ENCODE data around the gene CLTA.
A peak's percentile ranks its signal among the peaks of the same experiment; 100 is the strongest.

CLTA gene, protein sequence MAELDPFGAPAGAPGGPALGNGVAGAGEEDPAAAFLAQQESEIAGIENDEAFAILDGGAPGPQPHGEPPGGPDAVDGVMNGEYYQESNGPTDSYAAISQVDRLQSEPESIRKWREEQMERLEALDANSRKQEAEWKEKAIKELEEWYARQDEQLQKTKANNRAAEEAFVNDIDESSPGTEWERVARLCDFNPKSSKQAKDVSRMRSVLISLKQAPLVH

DNA sequence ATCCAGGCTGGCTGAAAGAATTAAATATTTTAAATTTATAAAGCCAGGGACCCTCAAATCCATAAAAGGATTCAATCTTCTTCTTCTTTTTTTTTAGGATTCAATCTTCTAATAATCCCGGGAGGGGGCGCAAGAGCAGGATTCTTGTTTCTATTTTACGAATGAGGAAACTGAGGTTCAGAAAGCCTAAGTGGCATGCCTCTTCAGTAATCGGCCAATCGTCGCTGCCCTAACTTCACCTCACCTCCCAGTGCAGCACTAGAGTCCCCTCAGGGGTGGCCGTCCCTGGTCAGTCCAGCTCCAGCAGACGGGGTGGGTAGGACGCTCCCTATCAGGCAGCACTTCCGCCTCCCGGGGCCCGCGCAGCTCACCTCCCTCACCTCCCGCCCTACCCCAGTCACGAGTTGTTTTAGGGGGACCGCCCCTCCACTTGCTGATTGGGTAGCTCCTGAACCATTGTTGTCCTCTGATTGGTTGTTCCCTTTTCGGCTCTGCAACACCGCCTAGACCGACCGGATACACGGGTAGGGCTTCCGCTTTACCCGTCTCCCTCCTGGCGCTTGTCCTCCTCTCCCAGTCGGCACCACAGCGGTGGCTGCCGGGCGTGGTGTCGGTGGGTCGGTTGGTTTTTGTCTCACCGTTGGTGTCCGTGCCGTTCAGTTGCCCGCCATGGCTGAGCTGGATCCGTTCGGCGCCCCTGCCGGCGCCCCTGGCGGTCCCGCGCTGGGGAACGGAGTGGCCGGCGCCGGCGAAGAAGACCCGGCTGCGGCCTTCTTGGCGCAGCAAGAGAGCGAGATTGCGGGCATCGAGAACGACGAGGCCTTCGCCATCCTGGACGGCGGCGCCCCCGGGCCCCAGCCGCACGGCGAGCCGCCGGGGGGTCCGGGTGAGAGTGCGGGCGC lies at the start of gene CLTA:
Gene CLTA, plus strand, starts transcription at position 534 of the 902 bp plus-strand sequence. Its CDS starts 136 bp downstream, at position 670.
- peak; percentile 100 for DNase-seq (ENCODE audit: low spot score)

DNA sequence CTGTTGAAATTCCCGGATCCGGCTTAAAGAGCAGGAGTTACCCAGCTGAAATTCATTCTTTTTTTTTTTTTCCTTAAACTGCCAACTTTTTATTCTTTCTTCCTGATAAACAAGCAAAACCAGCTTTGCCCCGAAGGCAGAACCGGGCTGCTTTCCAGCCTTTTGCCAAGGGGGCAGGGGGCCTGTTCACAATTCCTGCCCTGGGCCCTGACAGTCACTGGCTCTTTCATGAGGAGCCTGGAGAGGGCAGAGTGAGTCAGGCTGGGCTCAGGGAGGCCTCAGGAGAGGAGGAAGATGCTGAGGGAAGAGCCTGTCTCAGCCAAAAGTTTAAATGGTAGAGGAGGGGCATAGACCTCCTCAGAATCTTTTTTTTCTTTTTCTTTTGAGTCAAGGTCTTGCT lies 49.4 kb upstream of the CLTA start:
- DNase-seq (ENCODE audit: low spot score) = peak; percentile 56

DNA sequence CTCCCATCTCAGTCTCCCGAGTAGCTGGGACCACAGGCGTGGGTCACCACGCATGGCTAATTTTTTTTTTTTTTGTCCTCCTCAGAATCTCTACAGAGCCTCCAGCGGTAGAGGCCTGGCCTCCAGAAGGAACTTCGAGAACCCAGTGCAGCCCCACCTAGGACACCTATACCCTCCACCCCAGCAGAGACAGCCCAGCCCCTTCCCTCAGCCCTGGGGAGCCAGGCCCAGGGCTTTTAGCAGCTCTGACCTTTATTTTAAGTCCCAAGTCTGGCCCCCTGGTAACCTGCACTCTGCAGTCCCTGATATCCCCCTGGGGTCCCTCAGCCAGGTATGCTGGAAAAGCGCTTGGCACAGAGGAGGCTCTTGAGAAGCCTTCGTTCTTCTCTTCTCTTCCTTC lies 49.0 kb upstream of the CLTA start:
- DNase-seq (ENCODE audit: low spot score) = no peak

DNA sequence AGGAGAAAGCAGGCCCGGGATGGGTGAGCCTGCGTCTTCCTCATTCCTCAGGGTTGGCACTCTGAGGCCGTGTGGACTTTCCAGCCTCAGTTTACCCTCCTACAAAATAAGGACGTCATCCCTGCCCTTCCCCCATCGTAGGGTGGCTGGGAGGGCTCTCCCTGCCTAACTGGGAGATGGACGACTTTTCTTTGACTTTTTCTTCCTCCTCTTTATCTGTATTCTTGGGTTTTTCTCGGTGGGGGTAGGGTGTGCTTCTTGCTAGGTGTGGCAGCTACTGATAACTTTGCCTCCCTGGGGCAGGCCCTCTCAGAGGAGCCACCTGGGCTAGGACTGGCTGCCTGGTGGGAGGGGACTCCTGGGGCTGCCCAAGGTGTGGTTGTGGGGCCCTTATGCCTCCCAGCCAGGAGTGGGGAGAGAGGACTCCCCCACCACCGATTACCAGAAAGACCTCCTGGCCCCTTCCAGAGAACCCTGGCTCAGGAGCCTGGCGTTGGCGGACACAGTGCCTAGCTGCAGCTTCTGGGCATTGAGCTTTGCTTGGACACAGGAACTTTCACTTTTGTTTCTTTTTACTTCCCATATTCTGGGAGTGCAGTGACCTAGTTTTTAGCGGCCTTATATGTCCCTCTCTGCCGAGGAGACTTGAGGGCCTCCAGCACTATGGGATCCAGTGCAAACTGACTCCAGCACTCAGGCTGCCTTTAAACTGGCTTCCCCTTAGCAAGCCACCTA lies 48.0 kb upstream of the CLTA start:
- no peak for DNase-seq (ENCODE audit: low spot score)

DNA sequence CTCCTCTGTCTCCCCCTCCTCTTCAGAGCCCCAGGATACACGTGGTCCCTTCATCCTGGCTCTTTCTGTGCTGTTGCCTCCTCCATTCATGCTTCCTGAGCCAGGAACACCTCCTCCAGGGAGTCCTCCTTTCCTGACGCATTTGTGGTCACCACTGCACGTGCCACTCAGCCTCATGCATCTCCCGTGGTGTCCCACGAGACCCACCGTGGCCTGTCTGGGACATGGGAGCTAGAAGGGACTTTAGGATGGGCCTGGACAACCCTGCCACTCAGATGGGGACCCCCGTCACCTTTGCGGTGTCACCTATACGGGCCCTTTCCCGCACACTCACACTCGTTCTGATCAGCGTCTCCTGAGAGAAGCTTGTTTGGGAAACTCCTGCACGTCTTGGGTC lies 47.5 kb upstream of the CLTA start:
- DNase-seq (ENCODE audit: low spot score) = no peak

DNA sequence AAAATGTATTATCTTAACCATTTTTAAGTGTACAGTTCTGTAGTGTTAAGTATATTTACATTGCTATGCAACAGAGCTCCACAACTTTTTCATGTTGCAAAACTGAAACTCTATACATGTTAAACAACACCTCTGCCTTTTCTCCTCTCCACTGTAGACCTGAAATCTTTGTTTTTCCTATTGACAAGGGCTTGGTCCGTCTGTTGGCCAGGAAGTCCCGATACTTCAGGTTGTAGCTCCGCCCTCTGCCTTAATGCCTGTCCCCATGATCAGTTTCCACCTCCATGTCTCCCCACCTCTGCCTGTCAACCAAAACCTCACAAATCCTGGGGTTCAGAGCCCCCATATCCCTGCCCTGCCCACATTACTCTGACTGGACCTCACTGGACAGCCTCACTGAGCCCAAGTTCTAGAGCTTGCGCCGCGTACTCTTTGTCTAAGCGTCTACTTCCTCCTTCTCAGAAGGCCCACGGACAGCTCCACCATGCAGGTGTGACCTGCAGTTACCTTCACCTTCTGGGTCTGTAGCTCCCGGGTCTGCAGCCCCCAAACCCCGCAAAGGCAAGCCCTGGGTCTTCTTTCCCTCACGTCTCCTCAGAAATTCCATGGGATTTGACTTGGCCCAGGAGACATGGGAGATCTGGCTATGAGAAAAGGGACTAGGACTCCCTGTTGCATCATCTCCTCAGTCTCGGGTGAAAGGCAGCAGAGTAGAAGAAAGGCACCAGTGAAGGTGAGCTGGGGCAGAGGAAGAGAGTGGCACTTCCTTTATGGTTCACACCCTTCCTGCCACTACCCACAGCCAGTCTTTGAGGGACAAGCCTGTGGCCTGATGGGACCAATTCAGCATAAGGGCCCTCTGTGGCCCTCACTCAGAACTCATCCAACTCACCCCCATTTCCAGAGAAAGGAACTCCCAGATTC lies 46.1 kb upstream of the CLTA start:
- no peak for DNase-seq (ENCODE audit: low spot score)

DNA sequence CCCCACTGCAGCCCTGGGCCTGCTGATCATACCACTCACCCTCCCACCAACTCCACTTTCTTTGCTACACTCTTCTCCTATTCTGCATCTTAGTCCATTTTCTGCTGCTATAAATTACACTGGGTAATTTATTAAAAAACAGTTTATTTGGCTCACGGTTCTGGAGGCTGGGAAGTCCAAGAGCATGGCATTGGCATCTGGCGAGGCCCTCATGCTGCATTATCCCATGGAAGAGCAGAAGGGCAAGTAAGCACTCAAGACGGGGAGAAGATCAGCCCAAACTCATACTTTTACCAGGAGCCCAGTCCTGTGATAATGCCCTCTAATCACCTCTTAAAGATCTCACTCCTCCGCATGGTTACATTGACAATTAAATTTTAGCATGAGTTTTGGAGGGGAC lies 44.8 kb upstream of the CLTA start:
- DNase-seq (ENCODE audit: low spot score) = no peak

DNA sequence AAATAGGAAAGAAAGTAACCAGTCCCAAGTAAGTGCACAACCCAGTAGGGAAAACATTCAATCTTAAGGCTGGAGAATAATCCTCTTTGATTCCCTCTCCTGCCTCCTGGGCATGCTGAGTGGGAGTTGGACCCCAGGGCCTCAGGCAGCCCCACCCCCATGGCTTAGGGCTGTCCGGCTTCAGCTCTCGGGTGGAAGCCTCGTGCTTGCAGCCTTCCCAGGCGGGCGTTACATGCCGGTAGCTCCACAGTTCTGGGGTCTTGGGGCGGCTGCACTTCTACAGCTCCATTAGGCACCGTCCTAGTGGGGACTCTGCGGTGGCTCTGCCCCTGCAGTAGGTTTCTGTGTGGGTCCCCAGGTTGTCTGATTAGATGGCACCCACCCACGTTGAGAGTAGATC lies 44.1 kb upstream of the CLTA start:
- DNase-seq (ENCODE audit: low spot score) = no peak

DNA sequence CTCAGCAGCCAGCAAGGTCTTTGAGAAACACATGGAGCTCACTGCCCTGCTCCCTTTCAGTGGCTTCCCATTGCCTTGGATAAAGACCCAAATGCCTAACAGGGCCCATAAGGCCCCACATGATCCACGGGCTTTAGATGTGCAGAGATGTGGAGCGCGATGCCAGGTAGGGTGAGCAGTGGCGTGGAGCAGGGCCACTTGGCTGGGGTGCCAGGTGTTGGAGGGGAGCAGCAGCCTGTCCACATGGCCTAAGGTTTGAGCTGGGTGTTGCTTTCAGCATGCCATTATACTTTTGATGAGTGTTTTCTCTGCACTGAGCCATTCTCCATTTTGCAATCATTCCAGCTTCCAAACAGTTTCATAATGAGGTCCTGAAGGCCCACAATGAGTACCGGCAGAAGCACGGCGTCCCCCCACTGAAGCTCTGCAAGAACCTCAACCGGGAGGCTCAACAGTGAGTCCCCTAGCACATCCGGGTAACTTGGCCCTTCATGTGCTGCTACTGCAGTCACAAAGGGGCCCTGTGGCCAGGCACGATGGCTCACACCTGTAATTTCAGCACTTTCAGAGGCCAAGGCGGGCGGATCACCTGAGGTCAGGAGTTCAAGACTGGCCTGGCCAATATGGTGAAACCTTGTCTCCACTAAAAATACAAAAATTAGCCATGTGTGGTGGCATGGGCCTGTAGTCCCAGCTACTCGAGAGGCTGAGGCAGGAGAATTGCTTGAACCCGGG lies 43.1 kb upstream of the CLTA start:
- no peak for DNase-seq (ENCODE audit: low spot score)

DNA sequence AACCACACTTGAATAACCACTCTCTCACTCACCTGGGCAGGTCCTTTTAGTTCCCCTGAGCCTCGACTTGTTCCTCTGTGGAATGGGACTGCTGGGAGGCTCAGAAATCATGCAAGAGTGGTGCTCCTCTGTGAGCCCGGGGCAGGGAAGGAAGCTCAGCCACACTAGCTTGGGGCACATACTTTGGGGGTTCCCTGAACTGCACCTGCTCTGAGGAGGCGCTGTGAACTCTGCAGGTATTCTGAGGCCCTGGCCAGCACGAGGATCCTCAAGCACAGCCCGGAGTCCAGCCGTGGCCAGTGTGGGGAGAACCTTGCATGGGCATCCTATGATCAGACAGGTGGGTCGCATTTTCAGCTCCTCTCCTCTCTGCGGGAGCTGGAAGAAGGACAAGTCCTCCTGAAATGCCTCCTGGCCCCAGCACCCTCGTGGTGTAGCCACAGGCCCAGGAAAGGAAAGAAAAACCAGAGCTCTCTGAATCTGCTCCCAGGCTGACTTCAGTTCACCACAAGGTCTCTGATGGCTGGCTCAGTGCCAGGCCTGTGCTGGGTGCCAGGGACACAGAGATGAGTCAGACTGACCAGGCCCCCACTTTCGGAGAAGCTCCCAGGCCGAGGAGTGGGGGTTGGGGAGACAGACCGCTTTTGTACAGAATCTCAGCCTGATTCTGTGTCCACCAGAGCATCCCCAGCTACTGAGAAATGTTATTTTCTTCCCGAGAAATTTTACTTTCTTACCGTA lies 42.2 kb upstream of the CLTA start:
- DNase-seq (ENCODE audit: low spot score) = no peak

DNA sequence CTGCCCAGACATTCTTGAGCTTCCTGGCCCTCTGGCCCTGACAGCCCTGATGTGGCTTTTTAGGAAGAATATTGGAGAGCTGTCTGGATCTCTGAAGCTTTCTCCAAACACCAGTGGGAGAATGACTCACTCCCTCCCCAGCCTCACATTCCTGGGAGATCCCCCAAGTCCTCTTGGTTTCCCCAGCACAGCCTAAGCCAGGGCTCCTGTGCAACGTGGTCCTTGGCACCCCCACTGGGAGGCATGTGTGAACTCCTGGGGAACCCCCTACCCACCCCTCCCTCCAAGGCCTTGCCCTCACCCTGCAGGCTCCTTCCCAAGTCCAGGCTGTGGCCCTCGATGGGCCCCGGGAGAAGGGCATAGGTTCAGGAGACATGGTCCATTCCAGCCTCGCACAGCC lies 41.5 kb upstream of the CLTA start:
- DNase-seq (ENCODE audit: low spot score) = no peak

DNA sequence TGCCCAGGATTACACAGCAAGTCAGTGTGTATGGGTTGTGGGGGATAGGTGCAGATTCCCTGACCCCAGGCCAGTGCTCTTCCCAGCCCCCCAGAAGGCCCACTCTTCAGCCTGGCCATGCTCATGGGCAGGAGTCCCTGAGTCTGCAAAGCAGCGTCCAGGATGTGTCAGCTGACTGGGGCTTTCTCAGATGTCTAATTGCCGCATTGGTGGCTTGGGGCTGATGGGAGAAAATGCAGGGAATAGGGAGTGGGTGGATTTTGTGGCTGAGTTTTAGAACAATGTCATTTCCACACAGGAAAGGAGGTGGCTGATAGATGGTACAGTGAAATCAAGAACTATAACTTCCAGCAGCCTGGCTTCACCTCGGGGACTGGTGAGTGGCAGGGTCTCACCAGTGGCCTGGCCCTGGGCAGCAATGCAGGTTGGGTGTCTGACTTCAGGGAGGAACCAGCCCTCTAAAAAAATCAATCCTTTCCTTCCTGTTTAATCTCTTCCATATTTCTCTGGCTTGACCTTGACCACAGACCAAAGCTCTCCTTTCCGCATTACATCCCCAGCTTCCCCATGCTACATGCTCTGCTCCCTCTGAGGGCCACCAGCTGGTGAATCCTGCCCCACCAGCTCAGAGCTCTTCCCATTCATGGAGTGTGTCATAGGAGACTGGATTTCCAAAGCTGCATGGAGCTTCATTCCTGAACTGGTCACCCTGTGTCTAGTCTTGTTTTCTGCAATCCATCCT lies 40.0 kb upstream of the CLTA start:
- DNase-seq (ENCODE audit: low spot score) = no peak

DNA sequence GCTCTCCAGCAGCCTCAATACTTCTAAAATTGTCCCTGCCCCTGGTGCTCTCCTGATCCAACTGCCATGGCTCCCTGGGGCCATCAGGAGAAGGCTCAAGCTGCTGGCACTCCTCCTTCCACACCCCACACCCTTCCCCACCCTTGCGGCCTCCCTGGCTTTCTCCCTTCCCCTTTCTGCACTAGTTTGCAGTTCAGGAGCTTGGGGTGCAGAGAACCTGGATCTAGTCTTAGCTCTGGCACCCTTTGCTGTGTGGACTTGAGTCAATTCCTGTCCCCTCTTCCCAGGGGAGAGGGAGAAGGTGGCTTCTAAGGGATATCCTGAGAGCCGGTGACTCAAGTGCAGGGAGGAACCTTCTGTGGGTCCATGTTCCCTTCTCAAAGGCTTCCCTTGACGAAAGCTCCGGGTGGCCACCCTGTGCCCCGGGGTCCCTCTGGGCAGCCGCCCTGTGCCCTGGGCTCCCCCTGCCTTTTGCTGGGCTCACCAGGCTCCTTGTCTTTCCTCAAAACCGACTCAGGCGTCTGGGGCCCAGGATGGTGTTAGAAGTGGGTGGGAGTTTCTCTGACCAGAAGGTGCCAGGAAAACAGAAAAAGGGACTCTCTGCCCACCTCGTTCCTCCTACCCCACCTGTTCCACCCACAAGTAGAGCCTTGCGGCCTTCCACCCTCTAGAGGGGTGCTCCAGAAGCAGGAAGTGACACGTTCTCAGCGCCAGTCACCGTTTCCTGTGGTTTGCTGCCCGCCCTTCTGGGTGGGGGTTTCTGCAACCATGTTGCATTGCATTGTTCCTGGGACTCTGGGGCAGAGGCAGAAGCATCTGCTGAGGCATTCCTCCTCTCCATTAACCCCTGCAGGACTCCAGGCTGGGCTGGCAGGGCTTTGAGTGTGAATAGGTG lies 39.2 kb upstream of the CLTA start:
- no peak for DNase-seq (ENCODE audit: low spot score)

DNA sequence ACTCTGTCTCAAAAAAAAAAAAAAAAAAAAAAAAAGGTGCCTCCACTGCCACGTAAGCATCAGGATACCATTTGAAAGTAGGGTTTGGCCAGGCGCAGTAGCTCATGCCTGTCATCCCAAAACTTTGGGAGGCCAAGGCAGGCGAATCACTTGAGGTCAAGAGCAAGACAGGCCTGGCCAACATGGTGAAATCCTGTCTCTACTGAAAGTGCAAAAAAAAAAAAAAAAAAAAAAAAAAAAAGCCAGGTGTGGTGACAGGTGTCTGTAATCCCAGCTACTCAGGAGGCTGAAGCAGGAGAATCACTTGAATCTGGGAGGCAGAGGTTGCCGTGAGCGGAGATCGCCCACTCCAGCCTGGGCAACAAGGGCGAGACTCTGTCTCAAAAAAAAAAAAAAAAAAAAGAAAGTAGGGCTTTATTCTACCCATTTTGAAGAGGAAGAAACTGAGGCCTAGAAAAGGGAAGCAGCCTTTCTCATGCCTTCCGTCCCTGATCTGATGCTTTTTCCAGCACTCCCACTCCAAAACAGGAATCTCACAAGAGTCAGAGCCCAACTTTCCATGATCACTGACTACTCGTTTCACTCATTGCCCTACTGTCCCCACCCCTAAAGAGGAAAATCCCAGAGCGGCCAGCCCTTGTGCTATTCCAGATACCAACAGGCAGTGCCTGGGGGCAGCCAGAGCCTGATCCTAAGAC lies 37.8 kb upstream of the CLTA start:
- no peak for DNase-seq (ENCODE audit: low spot score)

DNA sequence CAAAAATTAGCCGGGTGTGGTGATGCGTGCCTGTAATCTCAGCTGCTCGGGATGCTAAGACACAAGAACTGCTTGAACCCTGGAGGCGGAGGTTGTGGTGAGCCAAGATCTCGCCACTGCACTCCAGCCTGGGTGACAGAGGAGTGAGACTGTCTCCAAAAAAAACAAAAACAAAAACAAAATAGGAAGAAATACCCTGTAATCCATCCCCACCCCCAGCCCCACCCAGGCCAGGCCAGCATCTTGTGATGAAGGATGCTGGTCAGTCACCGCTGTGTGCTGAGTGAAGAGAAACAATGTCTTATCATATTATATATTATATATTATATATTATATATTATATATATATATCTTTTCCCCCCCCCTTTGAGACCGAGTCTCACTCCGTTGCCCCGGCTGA lies 37.0 kb upstream of the CLTA start:
- no peak for DNase-seq (ENCODE audit: low spot score)

DNA sequence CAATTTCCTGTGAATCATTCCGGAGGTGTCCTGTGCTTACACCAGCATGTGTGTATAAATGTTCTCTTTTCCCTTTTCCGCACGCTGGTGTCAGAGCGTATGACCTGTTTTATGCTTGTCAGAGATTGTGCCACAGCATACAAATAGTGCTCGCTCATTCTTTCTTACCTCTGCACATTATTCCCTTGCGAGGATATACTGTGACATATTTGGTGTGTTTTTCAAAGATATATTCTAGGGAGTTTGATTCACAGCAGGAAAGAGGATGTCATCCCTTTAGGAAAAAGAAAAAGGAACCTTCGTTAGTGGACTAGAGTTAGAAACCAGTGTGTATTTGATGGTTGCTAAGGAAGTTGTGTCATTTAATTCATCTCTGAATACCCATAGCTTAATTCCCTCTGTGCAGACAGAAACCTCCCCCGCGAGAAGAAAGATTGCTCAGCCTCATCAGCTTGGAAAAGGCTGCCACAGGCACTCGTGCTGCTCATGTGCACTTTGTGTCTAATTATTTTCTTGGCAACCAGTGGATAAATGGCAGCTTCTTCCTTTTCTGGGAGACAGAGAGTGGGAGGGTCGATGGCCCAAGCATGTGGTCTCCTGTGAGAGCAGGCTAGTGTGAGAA lies 36.3 kb upstream of the CLTA start:
- DNase-seq (ENCODE audit: low spot score) = no peak

DNA sequence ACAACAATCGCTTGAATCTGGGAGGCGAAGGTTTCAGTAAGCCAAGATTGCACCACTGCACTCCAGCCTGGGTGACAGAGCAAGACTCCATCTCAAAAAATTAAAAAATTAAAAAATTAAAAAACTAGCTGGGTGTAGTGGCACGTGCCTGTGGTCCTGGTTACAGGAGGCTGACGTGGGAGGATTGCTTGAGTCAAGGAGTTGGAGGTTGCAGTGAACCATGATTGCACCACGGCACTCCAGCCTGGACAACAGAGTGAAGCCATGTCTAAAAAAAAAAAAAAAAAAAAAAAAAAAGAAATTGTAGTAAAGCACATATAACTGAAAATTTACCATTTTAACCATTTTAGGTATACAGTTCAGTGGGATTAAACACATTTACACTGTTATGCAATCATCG lies 34.6 kb upstream of the CLTA start:
- no peak for DNase-seq (ENCODE audit: low spot score)

DNA sequence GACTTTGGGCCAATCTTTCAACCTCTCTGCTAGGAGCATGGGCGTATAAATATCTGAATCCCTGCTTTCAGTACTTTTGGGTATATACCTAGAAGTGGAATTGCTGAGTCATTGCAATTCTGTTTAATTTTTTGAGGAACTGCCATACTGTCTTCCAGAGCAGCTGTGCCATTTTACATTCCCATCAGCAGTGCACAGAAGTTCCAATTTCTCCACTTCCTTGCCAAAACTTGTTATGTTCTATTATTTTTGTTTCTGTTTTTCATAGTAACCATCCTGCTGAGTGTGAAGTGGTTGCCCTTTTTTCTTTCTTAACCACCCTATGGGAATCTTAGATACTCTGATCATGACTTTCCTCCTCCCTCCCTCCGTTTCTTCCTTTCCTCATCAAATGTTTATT lies 32.6 kb upstream of the CLTA start:
- DNase-seq (ENCODE audit: low spot score) = no peak
